ENCODE data around the gene NELL2.

The NELL2 gene

GRCh38 chr12:44677724-44678123 lies 198.4 kb downstream of the NELL2 start:
- DNase-seq, result no peak

DNA sequence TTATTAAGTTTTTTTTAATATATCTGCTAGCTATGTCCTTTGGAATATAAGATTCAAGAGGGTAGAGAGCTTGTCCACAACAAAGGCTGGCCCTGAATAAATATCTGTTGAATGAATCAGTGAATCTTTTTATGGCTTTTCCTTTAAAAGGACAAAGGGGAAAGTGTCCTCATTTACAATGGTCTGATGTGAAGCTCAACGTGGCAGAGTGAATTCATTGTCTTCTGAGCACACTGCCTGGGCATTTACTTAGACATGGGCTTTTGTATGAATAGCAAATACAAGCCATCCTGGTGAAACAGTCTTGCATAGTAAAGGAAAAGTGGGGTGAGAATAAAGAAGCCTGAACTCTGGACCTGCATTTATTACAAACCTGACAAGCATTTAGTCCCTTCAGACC lies 201.2 kb downstream of the NELL2 start:
- DNase-seq, result no peak

DNA sequence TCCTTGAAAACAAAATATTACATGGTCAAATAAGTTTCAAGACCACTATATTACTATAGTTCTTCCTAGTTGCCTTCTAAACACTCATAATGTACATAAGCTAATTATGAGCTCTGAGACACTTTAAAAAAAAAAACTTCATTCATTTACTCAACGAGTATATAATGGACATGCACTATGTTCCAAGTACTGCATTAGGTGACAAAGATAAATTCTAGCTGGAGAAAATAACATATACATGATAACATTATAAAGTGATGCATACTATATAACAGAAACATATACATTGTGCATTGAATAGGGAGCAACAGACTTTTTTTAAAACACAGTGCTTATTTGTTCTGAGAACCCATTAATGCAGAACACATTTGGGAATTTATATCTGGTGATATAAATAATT lies 202.3 kb downstream of the NELL2 start:
- DNase-seq, result no peak

DNA sequence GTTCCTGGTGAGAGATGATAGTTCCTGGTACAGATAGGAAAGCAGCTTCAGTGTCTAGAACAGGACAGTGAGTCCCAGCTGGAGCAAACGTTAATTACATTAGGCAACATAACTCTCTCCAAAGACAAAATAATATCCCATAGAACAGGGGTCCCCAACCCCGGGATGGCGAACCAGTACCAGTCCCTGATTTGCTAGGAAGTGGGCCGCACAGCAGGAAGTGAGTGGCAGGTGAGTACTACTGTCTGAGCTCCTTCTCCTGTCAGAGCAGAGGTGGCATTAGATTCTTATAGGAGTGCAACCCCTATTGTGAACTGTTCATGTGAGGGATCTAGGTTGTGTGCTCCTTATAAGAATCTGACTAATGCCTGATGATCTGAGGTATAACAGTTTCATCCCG lies 204.1 kb downstream of the NELL2 start:
- DNase-seq, result no peak

DNA sequence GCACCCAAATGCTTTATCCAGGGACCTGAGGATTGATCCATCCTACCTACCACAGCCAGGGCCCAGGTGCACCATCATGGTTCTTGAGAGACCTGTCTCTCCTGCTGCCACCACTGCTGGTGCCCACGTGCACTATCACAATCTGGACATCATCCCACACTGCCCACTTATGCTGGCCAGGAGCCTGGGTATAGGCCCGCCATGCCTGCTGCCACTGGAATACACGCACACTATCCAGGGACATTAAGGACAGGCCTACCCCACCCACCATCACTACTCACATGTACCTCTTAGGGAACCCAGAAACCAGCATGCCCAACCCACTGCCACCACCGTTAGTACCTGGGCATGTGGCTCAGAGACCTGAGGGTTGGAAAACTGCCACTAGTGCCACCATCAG lies 207.7 kb downstream of the NELL2 start:
- DNase-seq, result no peak

GRCh38 chr12:44667461-44667860 lies 208.7 kb downstream of the NELL2 start:
- DNase-seq, result no peak

DNA sequence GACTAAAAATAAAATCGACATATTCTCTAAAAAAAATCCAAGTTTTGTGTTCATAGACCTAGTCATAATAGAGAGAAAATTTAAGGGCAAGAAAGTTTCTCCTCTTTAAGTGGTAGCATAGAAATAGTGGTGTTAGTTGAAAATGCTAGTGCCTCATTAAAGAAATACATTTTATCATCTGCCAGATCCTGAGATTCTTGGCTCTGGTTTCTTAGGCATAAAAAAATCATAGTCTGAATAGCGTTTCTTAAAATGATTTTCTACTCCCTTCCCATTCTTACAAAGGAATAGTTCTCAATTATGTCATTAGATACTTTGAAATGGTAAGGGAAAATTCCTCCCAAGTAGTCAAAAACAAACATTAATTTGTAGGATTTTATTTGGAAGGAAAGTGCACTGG lies 212.8 kb downstream of the NELL2 start:
- DNase-seq, result no peak

GRCh38 chr12:44655846-44656245 lies 220.3 kb downstream of the NELL2 start:
- no peak for DNase-seq

GRCh38 chr12:44654646-44655639 lies 221.2 kb downstream of the NELL2 start:
- DNase-seq, result peak; percentile 14

DNA sequence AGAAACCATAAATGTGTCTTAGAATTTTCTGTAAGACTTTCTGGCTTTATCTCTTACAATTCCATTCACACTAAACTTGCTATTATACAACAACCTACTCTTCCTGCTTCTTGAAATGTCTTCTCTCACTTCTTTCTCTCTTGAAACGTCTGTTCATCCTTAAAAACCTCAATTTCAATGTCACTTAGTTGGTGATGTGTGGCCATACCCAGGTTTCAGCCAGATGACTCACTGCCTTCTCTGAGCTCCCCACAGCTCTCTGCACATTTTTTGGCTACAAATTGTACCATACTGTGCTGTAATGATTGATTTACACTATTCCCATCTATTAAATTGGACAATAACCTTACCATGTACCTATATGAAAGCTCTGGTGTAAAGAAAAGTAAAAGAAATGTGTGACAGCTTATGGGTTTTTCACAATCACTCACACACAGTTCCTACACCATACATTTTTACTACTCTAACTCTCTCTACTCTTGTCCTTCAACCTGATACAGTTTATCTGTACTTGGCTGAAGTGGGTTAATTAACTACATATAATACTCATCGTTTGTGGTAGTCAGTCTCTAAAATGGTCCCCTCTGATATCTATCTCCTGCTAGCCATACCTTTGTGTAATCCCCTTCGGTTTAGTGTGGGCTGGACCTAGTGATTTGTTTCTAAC lies 222.1 kb downstream of the NELL2 start:
- no peak for DNase-seq

DNA sequence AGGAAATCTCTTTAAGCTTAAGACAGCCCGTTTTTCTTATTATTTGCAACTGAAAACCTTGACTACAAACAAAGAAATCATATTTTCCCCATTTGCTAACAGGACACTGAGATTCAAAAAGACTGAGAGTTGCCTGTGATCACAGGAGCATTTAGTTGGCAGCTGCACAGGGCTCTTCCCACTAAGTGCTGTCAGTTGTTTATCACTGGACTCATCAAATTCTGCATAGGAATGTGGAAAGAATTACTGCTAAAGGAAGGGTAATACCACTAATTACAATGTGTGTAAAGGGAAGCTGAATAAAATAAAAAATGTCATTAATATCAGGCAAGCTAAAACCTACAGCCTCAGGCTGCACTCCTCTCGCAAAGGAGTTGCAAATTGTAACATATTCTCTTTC lies 226.4 kb downstream of the NELL2 start:
- DNase-seq, result no peak

- DNase-seq, result no peak
Measured at GRCh38 chr12:44647917-44648690, 228.0 kb downstream of the NELL2 start.

DNA sequence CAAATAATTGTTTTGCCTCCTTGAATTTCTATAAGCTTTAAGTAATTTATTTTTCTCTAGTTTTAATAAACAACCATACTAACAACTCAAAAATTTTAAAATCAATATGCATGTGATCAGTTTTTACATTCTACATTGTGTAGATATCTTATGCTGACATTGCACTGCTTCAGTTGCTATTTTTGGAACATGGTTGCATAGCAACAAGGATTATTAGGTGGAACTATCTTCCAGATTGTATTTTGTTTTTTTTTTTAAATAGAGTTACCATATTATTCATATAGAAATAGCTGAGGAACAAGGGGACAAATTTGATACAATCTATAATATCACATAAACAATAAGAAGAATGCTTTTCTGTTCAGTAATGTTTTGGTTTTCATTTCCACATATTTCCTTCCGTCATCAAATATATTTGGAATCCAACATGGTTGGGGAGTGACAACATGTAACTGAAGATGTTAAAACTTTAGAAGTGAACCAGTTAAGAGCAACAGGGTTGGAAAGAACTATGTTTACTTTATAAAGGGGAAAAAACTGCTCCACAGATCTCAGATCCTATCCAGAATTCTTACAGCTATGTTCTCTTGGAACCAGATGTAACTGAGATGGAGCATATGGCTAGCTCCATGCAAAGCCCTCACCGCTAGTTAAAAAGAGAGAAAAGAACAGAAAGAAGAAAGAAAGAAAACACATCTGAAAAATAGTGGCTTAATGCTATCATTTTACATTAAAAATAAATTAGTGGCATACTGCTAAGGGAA lies 235.5 kb downstream of the NELL2 start:
- no peak for DNase-seq

DNA sequence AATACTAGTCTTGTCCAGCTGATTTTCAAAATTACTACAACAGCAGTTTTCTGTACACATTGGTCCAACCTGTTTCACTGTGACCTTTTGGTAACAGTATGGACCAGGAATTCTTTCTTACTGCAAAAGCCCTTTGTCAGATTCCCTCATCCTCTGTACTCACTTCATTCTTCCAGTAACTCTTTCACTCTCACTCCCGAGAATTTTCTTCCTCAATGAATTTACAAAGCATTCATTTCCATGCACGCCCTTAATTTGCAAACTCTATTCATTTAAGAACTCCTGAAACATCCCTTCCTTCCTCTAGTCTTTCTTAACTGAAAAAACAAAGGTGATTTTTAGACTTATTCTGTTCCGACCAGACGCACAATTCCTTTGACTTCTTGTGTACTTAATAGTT lies 238.2 kb downstream of the NELL2 start:
- no peak for DNase-seq

DNA sequence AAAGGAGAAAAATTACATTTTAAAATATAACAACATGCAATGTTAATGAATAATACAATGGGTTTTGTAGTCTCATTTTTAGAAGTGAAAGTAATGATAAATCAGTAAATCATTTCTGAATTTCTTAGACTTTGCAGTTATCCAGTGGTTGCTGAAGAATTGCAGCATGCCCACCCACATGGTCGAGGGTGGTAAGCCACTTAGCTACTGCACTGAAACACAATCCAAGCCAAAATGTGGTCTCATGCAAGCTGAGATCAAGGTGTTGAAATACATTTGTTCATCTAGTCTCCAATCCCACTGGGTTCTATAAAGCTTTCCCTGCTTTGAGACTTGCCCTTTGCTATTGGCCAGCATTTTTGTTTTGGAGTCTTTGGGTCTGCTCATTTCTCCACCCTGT lies 247.9 kb downstream of the NELL2 start:
- no peak for DNase-seq

DNA sequence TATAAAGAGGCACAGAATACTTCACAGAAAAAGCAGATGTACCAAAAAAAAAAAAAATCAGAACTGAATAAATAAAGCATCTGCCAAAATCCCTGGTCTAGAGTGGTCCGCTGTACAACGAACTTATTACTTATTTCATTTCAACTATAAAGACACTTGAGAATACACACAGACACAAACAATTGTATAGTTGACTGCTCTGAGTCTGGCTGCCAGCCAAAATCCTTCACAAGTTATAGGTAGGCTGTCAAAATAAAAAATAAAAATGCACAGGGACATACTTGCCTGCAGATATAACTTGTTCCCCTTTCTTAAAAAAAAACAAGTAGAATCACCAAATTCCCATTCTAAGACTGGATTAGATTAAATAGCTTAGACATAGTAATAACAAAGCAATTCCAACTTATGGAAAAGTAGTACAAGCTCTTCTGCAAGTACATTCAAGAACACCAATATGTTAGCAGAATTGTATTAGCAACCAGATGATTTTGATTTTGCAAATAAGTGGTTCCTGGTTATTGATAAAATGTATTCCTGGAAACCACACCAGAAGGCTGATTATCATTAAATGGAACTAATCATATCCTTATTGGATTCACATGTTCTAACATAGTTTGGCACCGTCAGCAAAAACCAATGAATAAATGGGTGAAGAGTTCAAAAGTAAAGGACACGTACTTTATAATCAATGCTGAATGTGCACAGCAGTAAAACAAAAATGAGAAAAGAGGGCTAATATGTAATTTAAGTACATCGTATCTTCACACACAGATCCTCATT lies 248.5 kb downstream of the NELL2 start:
- peak; percentile 22 for DNase-seq

DNA sequence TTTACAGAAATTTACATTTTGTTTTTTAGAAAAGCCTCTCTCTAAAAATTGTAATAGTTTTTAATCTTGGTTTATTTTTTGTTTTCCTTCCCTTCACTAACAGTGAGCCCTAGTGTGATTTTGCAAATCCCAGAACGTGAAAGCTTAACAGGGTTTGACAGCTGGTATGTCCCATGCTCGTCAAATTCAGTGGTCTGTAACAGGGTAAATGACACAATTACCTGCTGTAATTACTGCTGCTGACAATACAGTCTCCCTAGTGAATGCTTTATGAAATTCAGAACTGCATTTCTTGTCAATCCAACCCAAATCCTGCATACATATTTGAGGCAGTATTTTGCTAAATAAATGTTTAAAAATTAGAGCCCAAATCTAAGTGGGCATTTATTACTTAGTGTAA lies 249.2 kb downstream of the NELL2 start:
- DNase-seq, result no peak

DNA sequence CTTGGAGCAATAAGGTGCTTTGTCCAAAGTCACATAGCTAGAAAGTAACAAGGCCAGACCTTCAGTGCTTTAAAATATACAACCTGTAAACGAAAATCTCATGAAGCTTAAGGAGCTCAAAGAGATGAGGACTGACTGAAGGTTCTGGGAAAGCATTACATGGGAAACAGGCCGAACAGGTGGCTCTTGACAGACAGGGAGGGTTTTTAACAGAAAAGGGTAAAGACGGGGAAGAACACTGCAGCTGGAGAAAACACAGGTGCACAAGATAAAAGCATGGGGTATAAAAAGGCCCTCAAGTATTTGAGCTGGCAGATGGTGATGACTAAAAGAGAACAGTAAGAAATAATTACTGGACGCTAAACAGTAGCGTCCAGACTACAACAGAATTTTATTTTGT lies 257.2 kb downstream of the NELL2 start:
- peak; percentile 27 for DNase-seq

DNA sequence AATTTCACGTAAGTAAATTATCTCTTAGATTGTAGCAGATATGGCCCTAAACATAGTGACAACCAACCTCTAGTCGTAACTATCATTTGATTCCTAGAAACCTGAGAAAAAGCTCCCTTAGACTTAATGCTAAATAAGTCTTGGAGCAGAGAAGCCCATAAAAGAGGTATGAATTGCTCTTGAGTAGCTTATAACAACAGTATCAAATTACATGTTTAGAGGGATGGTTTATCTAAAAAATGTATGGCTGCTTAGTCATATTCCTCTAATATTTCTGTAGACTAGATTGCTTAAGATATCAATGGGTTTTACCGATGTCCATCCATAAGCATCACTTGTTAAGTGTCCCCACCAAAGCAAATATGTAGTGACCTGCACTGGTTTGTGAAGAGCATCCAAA lies 259.7 kb downstream of the NELL2 start:
- peak; percentile 1 for DNase-seq

GRCh38 chr12:44611538-44611937 lies 264.6 kb downstream of the NELL2 start:
- DNase-seq, result no peak

GRCh38 chr12:44603701-44604100 lies 272.4 kb downstream of the NELL2 start:
- DNase-seq, result no peak

DNA sequence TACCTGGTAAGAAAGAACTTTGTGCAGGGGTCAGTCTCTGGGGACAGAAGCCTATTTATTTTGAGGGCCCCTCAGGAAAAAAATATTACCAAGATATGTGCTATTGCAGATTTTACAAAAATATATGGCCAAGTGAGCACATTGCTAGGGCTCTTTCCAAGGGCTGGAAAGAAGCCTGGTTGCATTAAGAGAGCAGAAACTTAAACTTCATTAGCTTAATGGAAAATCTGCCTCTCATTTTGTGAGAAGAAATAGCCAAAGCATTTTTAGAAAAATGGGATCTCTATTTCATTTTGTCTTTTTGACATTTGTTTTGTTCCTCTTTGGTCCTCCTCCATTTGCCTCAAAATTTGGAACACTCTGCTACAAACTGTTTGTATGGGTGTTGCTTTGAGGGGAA lies 283.5 kb downstream of the NELL2 start:
- no peak for DNase-seq

Measured in NCI-H2227 treated with DMSO at 0.1 percent for 48 hours (cell line).